ENCODE results near the gene CISD1. TPM values are rescaled to one million over a fixed set of nuclear protein-coding genes. Genes with fewer than 3 reads are reported as not detected.

CISD1 gene
- total RNA-seq, 1 experiment from 2014 or later: 44.6 TPM

Other genes starting within 250 kb of the CISD1 start
- 1.4 and 1.9 TPM in 2 replicates for gene IPMK, start 1.3 kb upstream of the CISD1 start, total RNA-seq (2014; rRNA removed; shearing (Covaris generic))
- 15.3 and 20.7 TPM in 2 replicates for gene UBE2D1, start 65.8 kb downstream of the CISD1 start, total RNA-seq (2014; rRNA removed; shearing (Covaris generic))
- 67.1 and 102 TPM in 2 replicates for gene TFAM, start 116.2 kb downstream of the CISD1 start, total RNA-seq (2014; rRNA removed; shearing (Covaris generic))
- gene BICC1, start 243.7 kb downstream of the CISD1 start, total RNA-seq (2014; rRNA removed; shearing (Covaris generic)): 0.25 TPM in 1 of 2 replicates, not detected in the other

All from G401 (cell line).